NCI-H510A treated with DMSO at 0.1 percent for 48 hours (cell line): ENCODE measurements around the gene PIAS1.
"Not testable (repeated sequence)": the region's sequence is repeated elsewhere in the genome, so short reads cannot be mapped to it uniquely, and the experiment has no call there.

Source experiments
- DNase-seq: peaks from one replicate; lab custom pipeline; 2025; lab: John Stamatoyannopoulos, UW

PIAS1 gene

DNA sequence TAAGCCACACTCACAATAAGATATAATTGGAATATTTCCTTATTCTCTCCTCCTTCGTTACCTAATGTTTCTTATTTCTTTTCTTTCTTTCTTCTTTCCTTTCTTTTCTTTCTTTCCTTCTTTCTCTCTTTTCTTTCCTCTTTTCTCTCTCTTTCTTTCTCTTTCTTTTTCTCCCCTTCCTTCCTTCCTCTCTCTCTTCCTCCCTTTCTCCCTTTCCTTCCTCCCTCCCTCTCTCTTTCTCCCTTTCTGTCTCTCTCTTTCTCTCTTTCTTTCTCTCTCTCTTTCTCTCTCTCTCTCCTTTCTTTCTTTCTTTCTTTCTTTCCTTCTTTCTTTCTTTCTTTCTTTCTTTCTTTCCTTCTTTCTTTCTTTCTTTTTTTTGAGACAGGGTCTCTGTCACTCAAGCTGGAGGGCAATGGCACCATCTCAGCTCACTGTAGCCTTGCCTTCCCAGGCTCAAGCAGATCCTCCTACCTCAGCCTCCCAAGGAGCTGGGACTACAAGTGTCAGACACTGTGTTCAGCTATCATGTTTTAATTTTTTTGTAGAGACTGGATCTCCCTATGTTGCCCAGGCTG lies 19.3 kb upstream of the PIAS1 start:
- DNase-seq: no peak

DNA sequence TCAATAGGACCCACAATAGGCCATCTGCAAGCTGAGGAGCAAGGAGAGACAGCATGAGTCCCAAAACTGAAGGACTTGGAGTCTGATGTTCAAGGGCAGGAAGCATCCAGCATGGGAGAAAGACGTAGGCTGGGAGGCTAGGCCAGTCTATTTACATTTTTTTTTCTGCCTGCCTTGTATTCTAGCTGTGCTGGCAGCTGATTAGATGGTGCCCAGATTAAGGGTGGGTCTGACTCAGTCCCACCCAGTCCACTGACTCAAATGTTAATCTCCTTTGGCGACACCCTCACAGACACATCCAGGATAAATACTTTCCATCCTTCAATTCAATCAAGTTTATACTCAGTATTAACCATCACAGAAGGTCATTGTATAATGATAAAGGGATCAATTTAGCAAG lies 15.9 kb upstream of the PIAS1 start:
- DNase-seq: no peak

DNA sequence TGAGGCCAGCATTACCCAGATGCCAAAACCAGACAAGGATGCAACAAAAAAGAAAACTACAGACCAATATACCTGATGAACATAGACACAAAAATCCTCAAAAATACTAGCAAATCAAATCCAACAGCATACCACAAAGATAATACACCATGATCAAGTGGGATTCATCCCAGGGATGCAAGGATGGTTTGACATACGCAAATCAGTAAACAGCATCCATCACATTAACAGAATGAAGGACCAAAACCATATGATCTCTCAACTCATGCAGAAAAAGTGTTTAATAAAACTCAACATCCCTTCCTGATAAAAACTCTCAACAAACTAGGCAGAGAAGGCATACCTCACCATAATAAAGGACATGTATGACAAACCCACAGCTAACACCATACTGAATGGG lies 14.0 kb upstream of the PIAS1 start:
- DNase-seq: no peak

DNA sequence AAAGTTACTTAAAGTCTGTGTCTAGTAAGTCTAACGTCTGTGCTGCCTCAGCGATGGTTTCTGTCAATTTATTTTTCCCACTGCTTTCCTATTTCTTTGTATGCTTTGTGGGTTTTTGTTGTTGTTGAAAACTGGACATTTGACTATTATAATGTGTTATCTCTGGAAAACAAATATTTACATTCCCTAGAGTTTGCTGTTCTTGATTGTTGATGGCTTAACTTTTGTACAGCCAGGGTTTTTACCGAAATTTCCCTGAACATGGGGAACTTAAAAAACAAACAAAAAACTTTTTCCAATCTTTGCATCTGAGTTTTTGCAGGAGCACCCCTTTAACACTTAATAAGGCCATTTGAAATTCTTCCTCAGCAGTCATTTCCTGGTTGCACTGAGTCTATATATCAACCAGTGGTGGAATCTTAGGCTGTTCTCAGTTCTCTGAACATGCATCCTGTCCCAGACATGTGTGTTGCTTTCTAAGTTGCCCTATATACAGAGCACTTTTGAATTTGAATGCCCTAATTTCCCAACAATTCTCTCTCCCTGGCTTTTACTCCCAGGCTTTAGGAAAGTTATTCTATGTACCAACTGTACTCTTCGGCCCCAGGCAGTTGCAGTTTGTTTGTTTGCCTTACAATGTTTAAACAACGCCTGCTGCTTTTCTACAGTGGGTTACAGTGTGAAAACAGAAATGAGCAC lies 11.8 kb upstream of the PIAS1 start:
- no peak for DNase-seq

DNA sequence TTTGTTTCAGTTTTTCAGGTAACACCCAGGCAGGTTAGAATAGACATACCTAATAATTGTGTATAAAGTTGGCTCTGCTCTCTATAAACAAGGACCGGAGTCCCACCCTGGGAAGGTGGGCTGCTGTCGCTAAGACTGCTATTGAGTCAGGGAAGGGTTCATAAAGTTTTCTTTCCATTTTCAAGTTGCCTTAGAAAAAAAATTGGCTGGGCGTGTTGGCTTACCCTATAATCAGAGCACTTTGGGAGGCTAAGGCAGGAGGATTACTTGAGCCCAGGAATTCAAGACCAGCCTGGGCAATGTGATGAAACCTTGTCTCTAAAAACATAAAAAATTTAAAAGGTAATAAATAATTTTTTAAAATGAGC lies 11.3 kb upstream of the PIAS1 start:
- DNase-seq: no peak

DNA sequence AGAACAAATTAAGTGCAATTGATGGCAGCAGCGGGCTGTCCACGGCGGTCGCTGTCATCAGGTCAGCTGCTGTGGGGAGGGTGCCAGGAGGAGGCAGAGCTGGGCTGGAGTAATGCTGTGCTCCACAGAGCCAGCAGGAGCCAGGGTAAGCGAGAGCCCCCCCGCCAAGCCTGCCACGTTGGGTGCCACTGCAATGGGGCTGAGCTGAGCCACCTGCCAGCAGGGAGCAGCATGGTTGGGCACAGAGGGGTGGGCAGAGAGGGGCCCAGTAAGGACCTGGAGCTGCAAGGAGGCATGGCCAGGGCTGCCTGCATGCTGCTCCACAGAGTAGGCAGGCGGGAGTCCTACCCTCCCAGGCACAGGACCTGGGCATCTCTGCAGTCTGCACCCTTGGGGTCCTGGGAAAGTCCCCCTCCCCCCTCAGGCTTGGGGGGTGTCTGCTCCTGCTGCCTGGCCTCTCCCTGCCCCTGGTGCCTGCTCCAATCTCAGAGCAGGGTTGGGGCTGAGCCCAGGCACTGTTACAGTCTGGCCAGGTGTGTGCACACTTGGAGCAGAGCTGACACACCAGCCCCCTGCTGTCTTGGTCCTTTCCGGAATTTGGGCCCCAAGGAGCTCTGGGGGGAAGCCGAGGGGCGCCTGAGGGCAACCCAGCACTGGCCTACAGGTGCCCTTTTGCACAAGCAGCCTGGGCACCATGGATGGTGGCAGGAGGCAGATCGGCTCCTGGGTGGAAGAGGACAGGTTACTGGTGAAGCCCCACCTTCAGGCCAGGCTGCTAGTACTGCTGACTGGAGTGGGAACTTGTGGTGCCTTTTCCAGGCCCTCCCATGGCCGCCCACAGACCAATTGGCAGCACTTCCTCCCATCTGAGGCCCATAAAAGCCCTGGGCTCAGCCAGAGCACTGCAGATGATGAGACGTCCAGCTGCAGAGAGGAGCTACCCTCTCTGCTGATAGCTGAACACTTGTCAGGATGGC lies 8.5 kb upstream of the PIAS1 start:
- DNase-seq: no peak

DNA sequence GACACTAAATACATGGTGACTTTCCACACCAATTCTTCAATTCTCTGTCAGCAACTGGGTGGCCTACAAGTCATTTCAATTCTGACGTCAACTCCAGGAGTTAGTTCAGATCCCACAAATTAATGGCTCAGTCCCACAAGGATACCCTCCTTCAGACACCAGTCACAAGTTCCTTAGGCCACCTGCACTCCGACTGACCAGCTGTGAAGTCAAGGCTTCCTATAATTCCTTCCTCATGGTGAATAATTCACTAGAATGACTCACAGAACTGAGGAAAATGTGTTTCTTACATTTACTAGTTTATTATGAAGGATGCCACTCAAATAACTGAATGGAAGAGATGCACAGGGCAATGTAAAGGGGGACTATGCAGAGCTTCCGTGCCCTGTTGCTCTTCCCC lies 6.3 kb upstream of the PIAS1 start:
- DNase-seq: no peak

- no peak for DNase-seq
Observed at GRCh38 chr15:68051109-68051508, 3.0 kb upstream of the PIAS1 start.

- no peak for DNase-seq
Observed at GRCh38 chr15:68051907-68052306, 2.2 kb upstream of the PIAS1 start.

DNA sequence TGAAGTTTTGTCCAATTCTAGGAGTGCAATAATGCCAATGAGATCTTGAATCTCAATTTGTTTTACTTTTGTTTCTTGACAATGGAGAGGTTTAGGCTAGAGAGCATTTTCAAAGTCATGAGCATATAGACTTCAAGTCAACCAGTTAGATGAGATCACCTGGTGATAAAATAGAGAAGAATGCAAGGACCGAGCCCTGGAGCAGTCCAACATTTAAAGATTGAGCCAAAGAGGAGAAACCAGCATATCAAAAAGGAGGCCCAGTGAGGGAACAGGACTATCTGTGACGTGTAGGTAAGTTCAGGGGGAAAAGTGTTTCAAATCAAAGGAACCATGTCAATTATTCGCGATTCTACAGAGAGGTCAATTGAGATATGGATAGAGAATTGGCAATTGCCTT lies 1.7 kb upstream of the PIAS1 start:
- no peak for DNase-seq

DNA sequence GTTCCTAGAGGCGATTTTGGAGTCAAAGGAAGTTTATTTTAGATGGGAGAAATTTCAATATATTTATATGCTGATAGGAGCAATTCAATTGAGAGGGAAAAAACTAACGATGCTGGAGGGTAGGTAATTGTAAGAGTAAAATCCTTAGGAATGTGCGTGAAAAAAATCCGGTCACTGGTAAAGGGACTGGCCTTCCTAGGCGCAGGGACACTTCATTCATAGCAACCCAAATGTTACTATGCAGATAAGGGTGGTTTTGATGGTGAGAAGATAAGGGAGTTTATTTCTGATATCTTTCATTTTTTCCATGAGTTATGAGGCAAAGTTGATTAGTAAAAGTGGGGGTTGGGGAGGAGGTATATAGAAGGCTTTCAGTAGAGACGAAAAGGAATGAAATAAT lies 1.1 kb upstream of the PIAS1 start:
- DNase-seq: no peak

DNA sequence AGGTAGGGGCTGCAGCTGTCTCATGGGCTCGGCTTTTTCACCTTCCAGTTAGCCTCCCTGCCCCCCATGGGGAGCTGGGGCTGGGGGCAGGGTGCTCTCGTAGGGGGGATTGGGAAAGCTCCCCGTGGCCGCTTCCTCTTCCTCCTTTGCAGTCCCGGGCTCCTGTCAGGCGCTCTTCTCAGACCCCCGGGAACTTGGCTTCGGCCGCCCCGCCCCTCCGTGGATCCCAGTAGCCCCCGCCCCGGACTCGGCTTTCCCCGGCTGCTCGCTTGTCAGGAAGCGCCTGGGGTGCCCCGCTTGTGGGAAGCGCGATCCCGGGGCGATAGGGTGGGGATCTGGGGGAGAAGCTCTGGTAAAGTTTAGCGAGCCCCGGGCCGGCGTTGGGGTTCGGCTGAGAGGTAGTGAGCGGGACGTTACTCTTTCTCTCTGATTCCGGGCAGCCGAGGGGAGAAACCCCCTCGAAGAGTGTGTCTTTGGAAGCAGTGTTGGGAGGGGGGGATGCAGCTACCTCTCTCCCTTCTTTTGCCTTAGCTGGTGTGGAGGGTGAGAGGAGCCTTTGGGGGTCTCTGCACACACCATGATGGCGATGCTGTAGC lies 611 bp downstream of the PIAS1 start:
- peak; percentile 18 for DNase-seq

GRCh38 chr15:68055224-68055705 lies 1.1 kb downstream of the PIAS1 start:
- no peak for DNase-seq

- no peak for DNase-seq
Observed at GRCh38 chr15:68056097-68056865, 2.2 kb downstream of the PIAS1 start.

DNA sequence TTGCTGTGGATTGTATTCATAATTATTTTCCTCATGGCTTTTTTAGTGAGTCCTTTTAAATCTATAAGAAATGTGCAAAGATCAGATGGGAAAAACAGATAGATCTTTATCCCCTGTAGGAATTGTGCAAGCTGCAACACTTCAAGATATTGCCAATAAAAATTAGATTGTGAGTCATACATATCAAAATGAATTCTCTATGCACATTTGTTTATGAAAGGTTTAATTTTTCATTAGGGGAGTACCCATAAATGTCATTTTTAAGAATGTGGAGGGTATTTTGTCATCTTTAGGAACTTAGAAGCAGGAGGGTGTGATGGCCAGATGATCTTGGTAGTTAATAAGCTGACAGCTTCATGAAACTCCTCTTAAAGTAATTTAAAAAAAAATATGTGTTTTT lies 2.9 kb downstream of the PIAS1 start:
- no peak for DNase-seq

DNA sequence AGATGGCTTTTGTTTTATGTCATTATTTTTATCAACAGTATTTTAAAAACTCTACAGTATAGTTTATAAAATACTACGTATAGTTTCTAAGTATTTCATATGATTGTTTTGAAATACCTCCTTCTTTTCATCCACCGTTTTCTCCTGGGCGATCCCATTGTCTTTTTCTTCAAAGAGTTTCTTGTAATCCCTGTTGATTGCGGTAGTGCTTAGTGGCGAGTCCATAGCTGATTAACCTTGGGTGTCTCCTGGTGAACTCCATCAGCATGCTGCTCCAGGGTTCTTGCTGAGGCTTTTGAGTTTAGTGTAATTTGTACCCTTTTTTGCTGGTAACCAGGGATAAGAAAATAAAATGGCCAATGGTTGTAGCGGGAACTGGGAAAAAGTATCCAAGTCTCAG lies 3.6 kb downstream of the PIAS1 start:
- no peak for DNase-seq

DNA sequence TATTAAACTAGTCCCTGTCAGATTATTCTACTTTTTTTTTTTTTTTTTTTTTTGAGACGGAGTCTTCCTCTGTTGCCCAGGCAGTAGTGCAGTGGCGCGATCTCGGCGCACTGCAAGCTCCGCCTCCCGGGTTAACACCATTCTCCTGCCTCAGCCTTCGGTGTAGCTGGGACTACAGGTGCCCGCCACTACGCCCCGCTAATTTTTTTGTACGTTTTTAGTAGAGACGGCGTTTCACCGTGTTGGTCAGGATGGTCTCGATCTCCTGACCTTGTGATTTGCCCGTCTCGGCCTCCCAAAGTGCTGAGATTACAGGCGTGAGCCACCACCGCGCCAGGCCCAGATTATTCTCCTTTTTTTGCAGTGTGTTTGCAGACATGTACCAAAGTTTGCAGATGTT lies 4.9 kb downstream of the PIAS1 start:
- DNase-seq: not testable (repeated sequence)

- DNase-seq: no peak
Observed at GRCh38 chr15:68059630-68060029, 5.5 kb downstream of the PIAS1 start.

- DNase-seq: no peak
Observed at GRCh38 chr15:68061171-68061570, 7.1 kb downstream of the PIAS1 start.

- no peak for DNase-seq
Observed at GRCh38 chr15:68061602-68062001, 7.5 kb downstream of the PIAS1 start.

DNA sequence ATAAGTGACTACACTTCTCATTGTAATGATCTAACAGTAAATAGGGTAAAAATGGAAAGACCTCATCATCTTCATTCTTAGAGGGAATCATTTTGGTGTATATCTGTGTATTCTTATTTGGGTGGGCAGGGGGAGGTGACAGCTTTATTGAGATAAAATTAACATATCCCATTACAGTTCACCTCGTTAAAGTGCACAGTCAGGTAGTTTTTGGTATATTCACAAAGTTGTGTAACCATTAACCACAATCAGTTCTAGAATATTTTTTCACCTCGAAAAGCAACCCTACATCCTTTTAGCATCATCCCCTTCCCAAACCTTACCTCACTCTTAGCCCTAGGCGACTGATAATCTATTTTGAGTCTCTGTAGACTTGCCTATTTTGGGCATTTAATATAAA lies 8.1 kb downstream of the PIAS1 start:
- DNase-seq: no peak

- DNase-seq: no peak
Observed at GRCh38 chr15:68062946-68063465, 8.9 kb downstream of the PIAS1 start.
